A549 (cell line): ENCODE measurements around the gene ADARB2. TPM values are rescaled to one million over a fixed set of nuclear protein-coding genes. Genes with fewer than 3 reads are reported as not detected.
A peak's percentile ranks its signal among the peaks of the same experiment; 100 is the strongest.

ENCODE experiments used
- ATAC-seq, 2 experiments: fragments of 200-7000 bp in 1 of 2; fragments of >200 bp in 1 of 2; cut with Nextera tagmentation in 1 of 2; cut with Tn5 transposase in 1 of 2; 3 replicates each; pipeline versions ENCODE4 v1.8.0 to v1.9.1; 2018 to 2020; ENCODE audit warnings: mild to moderate bottlenecking in 1 of 2, moderate library complexity in 1 of 2
- CTCF ChIA-PET: fragments of 300-600 bp; sonication (Branson Sonifier 250); formaldehyde crosslinking; extraction: SDS; loops from one replicate; lab custom pipeline; 2021; ENCODE audit warnings: antibody characterized with exemption, inconsistent platforms; lab: Yijun Ruan, JAX
- POLR2A ChIA-PET: fragments of 350-600 bp; formaldehyde crosslinking; extraction: SDS; loops from one replicate; lab custom pipeline; 2021; ENCODE audit warnings: antibody characterized with exemption, inconsistent platforms; lab: Yijun Ruan, JAX
- DNase-seq, 2 experiments: peaks; one replicate each; pipeline versions ENCODE4 v3.0.0 to v3.0.0-alpha.2; 2011 to 2016; ENCODE audit warnings: low read depth in 1 of 2, low spot score in 1 of 2
- FAIRE-seq: peaks from 2 replicates; lab custom pipeline; 2011; peaks lifted over from hg19 to GRCh38; lab: Jason Lieb, UNC
- H3K27ac ChIP-seq, 2 experiments: fragments of >200 bp; sonication (Bioruptor Twin); formaldehyde crosslinking; 3 replicates each; pipeline ENCODE4 v1.5.1; 2016 to 2017
- H3K4me1 ChIP-seq: fragments of >200 bp; sonication (Bioruptor Twin); formaldehyde crosslinking; 3 replicates; pipeline ENCODE4 v1.6.1; 2016
- H3K4me2 ChIP-seq: fragments of >200 bp; sonication (Bioruptor Twin); formaldehyde crosslinking; 3 replicates; pipeline ENCODE4 v1.6.1; 2016
- H3K4me3 ChIP-seq: fragments of >200 bp; sonication (Bioruptor Twin); formaldehyde crosslinking; 3 replicates; pipeline ENCODE4 v1.5.1; 2016
- H3K9me3 ChIP-seq: fragments of >200 bp; sonication (Bioruptor Twin); formaldehyde crosslinking; 3 replicates; pipeline ENCODE4 v1.6.1; 2016
- CBX2 ChIP-seq: fragments of 200-600 bp; sonication (generic); IDR thresholded peaks from 2 replicates; pipeline ENCODE4 v1.6.1; 2016; ENCODE audit warnings: low read depth, mild to moderate bottlenecking, borderline replicate concordance
- EHMT2 ChIP-seq: fragments of 200-600 bp; sonication (generic); IDR thresholded peaks from 2 replicates; pipeline ENCODE4 v1.6.1; 2016; ENCODE audit warnings: antibody characterized with exemption, low read depth, mild to moderate bottlenecking, moderate library complexity
- EP300 ChIP-seq, 2 experiments: fragments of >200 bp; sonication (Bioruptor Twin); formaldehyde crosslinking; IDR thresholded peaks; 2 replicates in 1 of 2; 3 replicates in 1 of 2; pipeline ENCODE4 v1.6.1; 2016 to 2017
- FOSB ChIP-seq: fragments of 250-450 bp; sonication (Bioruptor Pico); IDR thresholded peaks from 2 replicates; pipeline ENCODE4 v1.5.0; 2020; ENCODE audit warnings: mild to moderate bottlenecking, moderate library complexity
- FOXS1 ChIP-seq: fragments of 250-450 bp; sonication (Bioruptor Pico); IDR thresholded peaks from 2 replicates; pipeline ENCODE4 v1.5.0; 2020; ENCODE audit warnings: mild to moderate bottlenecking, moderate library complexity
- HOXB5 ChIP-seq: fragments of 250-450 bp; sonication (Bioruptor Pico); IDR thresholded peaks from 2 replicates; pipeline ENCODE4 v1.5.0; 2020; ENCODE audit warnings: mild to moderate bottlenecking, moderate library complexity
- JUNB ChIP-seq: fragments of >200 bp; sonication (Bioruptor Twin); formaldehyde crosslinking; IDR thresholded peaks from 2 replicates; pipeline ENCODE4 v1.6.1; 2016
- KDM5A ChIP-seq: fragments of 200-600 bp; sonication (generic); IDR thresholded peaks from 2 replicates; pipeline ENCODE4 v1.6.1; 2016; ENCODE audit warnings: antibody characterized with exemption, mild to moderate bottlenecking
- MAFK ChIP-seq: fragments of 450-650 bp; IDR thresholded peaks from 2 replicates; pipeline ENCODE4 v1.6.1; 2014; ENCODE audit not compliant: partially characterized antibody
- MAZ ChIP-seq: fragments of 150-350 bp; IDR thresholded peaks from 2 replicates; pipeline ENCODE4 v1.6.1; 2014; ENCODE audit warnings: antibody characterized with exemption, low read depth, low read length, borderline replicate concordance
- NPAS2 ChIP-seq: fragments of 250-450 bp; sonication (Bioruptor Pico); IDR thresholded peaks from 2 replicates; pipeline ENCODE4 v1.8.0; 2022; ENCODE audit warnings: mild to moderate bottlenecking, moderate library complexity, borderline replicate concordance
- NR3C1 ChIP-seq: fragments of >200 bp; sonication (Bioruptor Twin); formaldehyde crosslinking; IDR thresholded peaks from 3 replicates; pipeline ENCODE4 v1.6.1; 2017
- RFX5 ChIP-seq: fragments of 450-650 bp; IDR thresholded peaks from 2 replicates; pipeline ENCODE4 v1.7.1; 2014; ENCODE audit warnings: antibody characterized with exemption, mild to moderate bottlenecking, moderate library complexity
- RNF2 ChIP-seq: fragments of 200-600 bp; sonication (generic); IDR thresholded peaks from 2 replicates; pipeline ENCODE4 v1.6.1; 2016; ENCODE audit warnings: low read depth, mild to moderate bottlenecking, antibody characterized with exemption, moderate library complexity, borderline replicate concordance
- SREBF2 ChIP-seq: fragments of 450-650 bp; IDR thresholded peaks from 2 replicates; pipeline ENCODE4 v1.6.1; 2014; ENCODE audit warnings: mild to moderate bottlenecking, moderate library complexity
- TFCP2L1 ChIP-seq: fragments of 250-450 bp; sonication (Bioruptor Pico); IDR thresholded peaks from 2 replicates; pipeline ENCODE4 v1.5.0; 2021; ENCODE audit warnings: mild to moderate bottlenecking
- ZNF302 ChIP-seq: fragments of 250-450 bp; sonication (Bioruptor Pico); IDR thresholded peaks from 2 replicates; pipeline ENCODE4 v1.9.0; 2021; ENCODE audit warnings: inconsistent platforms, mild to moderate bottlenecking, moderate library complexity
- WGBS: methylation state at CpG from one replicate; pipeline ENCODE4 v1.1.6; 2017; ENCODE audit errors: missing lambda C conversion rate; 5-methylcytosine and 5-hydroxymethylcytosine counted together
- polyA plus RNA-seq, 4 experiments: library from polyadenylated mRNA; depleted of rRNA in 3 of 4; stranded (reverse); fragments of >200 nt; fragmentation: RNase III in 1 of 4; extraction: RNeasy Plus Mini Kit Qiagen cat#74134 plus additional on column Dnase treatment in 1 of 4; gene quantifications; 2 replicates in 3 of 4; 3 replicates in 1 of 4; pipeline ENCODE4 v1.2.3, GENCODE V29; 2011 to 2017
- TF ChIP-seq, protein P1 (sequence below): IDR thresholded peaks from 2 replicates; pipeline ENCODE4 v1.6.1; 2012
- TF ChIP-seq, protein P2 (sequence below): fragments of >200 bp; sonication (Bioruptor Twin); formaldehyde crosslinking; IDR thresholded peaks from 3 replicates; pipeline ENCODE4 v1.6.1; 2016
- TF ChIP-seq, protein P3 (sequence below): fragments of 200-600 bp; sonication (generic); IDR thresholded peaks from 2 replicates; pipeline ENCODE4 v1.6.1; 2016; ENCODE audit warnings: antibody characterized with exemption, mild to moderate bottlenecking, moderate library complexity

Gene ADARB2
- polyA plus RNA-seq, 2 of the 4 experiments (the other 2 are of a cell fraction), result not detected

DNA sequence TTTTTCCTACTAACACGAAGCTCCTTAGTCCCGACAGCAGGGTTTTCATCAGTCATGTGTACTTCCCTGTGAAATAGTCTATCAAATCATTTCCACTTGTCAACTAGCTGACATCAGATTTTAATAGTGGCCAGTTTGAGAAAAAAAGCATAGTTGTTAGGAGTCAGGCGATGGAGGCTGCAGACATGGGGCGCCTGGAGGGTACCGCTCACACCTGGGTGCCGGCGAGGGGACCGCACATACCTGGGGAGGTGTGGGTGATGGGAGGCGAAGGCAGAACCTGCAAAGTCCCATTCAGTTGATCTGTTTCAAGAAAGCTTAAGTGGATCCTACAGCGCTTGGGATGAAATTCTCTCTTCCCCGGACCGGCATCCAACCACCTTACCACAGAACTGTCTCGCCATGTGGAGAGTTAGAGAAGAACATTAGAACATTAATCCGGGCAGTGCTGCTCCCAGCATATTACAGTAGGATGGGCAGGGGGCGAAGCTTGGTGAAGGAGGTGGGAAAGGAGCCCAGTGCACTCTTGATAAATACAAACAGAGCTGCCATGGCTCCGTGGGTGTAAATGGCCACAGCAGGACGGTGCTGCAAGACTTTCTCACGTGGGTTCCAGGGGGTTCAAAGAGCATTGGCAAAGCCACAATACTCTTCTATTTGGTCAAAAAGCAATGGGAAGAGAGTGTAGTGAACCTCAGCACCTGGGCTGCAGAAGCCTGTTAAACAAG lies 24.2 kb downstream of the ADARB2 start:
- Histone ChIP-seq H3K4me3 (no peak overlapping the region), H3K4me2 (no peak overlapping the region), H3K4me1 (peaks cover 8% of the 10 kb centered on the region; the same call in 1 of the 3 replicates), H3K27ac (no peak overlapping the region), H3K9me3 (no peaks in the 10 kb centered on the region)
- CTCF ChIA-PET, result no interaction called here
- DNase-seq (no peak), ATAC-seq (no peak), FAIRE-seq (no peak)
- POLR2A ChIA-PET, result no interaction called here
- WGBS, result 59% methylated on average over 18 of the region's 18 CpGs
- no peak for TF ChIP-seq SREBF2
- TF ChIP-seq CBX2, result no peak
- no peak for TF ChIP-seq FOSB (CRISPR knock-in tag)
- TF ChIP-seq, protein P1, sequence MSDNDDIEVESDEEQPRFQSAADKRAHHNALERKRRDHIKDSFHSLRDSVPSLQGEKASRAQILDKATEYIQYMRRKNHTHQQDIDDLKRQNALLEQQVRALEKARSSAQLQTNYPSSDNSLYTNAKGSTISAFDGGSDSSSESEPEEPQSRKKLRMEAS, result no peak
- TF ChIP-seq JUNB, result no peak
- no peak for TF ChIP-seq NPAS2 (CRISPR knock-in tag)

DNA sequence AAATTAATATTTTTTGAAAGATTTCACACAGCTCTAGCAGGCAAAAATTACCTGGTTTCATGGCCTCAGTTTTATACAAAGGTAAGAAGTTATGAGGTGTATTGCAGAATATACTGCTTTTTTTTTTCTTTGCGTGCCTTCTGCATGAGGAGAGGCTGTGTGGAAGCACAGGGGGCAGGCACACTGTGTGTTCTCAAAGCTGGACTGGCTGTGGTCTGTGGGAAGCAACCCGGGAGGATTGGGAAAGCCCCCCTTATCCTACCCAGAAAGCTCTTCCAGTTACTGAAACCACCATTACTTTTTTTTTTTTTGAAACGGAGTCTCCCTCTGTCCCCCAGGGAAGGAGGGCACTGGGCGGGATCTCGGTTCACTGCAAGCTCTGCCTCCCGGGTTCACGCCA lies 25.0 kb downstream of the ADARB2 start:
- WGBS, result 30% methylated on average over 3 of the region's 7 CpGs
- H3K27ac ChIP-seq, result no peak overlapping the region
- H3K4me2 ChIP-seq, result peak overlapping the region; percentile 21; the same call in 1 of the 3 replicates
- DNase-seq (no peak), ATAC-seq (no peak), FAIRE-seq (no peak)
- CTCF ChIA-PET, result no interaction called here
- no peak overlapping the region for H3K4me3 ChIP-seq
- H3K9me3 ChIP-seq, result no peaks in the 10 kb centered on the region
- TF ChIP-seq ZNF302 (CRISPR knock-in tag) (no peak), FOXS1 (CRISPR knock-in tag) (no peak), HOXB5 (CRISPR knock-in tag) (no peak), EHMT2 (no peak), MAFK (no peak), NR3C1 (no peak), NPAS2 (CRISPR knock-in tag) (no peak), KDM5A (no peak), EP300 (IDR thresholded peaks at IDR 0.05) (no peak), RFX5 (no peak), MAZ (no peak), TFCP2L1 (CRISPR knock-in tag) (no peak), RNF2 (no peak)
- TF ChIP-seq, protein P1, result no peak
- TF ChIP-seq, protein P2, sequence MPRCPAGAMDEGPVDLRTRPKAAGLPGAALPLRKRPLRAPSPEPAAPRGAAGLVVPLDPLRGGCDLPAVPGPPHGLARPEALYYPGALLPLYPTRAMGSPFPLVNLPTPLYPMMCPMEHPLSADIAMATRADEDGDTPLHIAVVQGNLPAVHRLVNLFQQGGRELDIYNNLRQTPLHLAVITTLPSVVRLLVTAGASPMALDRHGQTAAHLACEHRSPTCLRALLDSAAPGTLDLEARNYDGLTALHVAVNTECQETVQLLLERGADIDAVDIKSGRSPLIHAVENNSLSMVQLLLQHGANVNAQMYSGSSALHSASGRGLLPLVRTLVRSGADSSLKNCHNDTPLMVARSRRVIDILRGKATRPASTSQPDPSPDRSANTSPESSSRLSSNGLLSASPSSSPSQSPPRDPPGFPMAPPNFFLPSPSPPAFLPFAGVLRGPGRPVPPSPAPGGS, result no peak
- TF ChIP-seq, protein P3, sequence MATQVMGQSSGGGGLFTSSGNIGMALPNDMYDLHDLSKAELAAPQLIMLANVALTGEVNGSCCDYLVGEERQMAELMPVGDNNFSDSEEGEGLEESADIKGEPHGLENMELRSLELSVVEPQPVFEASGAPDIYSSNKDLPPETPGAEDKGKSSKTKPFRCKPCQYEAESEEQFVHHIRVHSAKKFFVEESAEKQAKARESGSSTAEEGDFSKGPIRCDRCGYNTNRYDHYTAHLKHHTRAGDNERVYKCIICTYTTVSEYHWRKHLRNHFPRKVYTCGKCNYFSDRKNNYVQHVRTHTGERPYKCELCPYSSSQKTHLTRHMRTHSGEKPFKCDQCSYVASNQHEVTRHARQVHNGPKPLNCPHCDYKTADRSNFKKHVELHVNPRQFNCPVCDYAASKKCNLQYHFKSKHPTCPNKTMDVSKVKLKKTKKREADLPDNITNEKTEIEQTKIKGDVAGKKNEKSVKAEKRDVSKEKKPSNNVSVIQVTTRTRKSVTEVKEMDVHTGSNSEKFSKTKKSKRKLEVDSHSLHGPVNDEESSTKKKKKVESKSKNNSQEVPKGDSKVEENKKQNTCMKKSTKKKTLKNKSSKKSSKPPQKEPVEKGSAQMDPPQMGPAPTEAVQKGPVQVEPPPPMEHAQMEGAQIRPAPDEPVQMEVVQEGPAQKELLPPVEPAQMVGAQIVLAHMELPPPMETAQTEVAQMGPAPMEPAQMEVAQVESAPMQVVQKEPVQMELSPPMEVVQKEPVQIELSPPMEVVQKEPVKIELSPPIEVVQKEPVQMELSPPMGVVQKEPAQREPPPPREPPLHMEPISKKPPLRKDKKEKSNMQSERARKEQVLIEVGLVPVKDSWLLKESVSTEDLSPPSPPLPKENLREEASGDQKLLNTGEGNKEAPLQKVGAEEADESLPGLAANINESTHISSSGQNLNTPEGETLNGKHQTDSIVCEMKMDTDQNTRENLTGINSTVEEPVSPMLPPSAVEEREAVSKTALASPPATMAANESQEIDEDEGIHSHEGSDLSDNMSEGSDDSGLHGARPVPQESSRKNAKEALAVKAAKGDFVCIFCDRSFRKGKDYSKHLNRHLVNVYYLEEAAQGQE, result no peak
- POLR2A ChIA-PET, result no interaction called here
- peaks cover 8% of the 10 kb centered on the region; the same call in 1 of the 3 replicates for H3K4me1 ChIP-seq
